ENCODE measurements around the gene TXNDC8. TPM values are rescaled to one million over a fixed set of nuclear protein-coding genes. Genes with fewer than 3 reads are reported as not detected.

The TXNDC8 gene
- total and polyA plus RNA-seq, 2 experiments from 2014 or later = not detected

DNA sequence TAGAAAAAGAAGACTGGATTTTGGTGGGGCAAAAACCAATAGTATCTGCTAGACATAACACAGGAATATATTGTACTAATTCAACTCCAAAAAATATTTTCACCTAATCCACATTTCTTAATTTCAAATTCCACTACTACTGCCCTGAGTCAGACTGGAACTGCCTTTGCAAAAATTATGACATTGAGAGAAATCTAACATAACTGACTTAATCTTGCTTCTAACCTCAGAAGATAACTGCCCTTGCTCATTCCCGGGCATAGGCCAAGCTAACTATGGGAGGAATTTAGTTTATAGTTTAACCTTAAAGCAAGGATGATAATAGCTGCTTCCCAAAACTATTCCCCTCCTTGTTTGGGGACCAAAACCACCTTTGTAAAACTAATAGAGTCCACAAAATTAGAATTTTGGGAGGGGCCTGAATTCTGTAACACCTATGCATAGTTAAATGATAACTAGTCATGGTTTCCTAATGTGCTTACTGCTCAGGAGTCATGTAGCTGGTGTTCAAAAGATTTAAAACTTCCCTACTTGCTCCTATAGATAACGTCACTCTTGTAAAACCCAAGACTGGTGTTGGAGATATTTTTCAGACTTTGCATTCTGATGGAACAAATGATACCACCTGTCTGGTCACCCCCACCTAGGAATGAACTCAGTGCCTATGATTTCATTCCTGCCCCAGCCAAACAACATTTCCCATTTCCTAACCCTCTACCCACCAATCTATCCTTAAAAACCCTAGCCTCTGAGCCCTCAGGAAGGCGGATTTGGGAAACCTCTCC is 67.3 kb downstream of the TXNDC8 start:
- H3K27ac Mint-ChIP-seq = no peak overlapping the region
- no peaks in the 10 kb centered on the region for H3F3A ChIP-seq (replicated peaks; ENCODE audit: low read depth)
- H3K4me3 ChIP-seq = no peak overlapping the region
- no peaks in the 10 kb centered on the region for H3K36me3 Mint-ChIP-seq (ENCODE audit: low read depth)
- no peaks in the 10 kb centered on the region for H3K4me1 ChIP-seq (ENCODE audit: insufficient read depth)
- no peaks in the 10 kb centered on the region for H3K27me3 ChIP-seq (ENCODE audit: insufficient read depth)
- ATAC-seq = no peak
- no peak overlapping the region for H3K27ac ChIP-seq (ENCODE audit: low read depth)
- TF ChIP-seq JUNB (IDR thresholded peaks at IDR 0.05; ENCODE audit: unreplicated experiment) (no peak), ZNF331 (CRISPR knock-in tag; IDR thresholded peaks at IDR 0.05; ENCODE audit: low read depth) (no peak), CTCF (conservative IDR thresholded peaks at IDR 0.05; ENCODE audit: low read depth in 2 of 2) (no peak), EZH2phosphoT487 (IDR thresholded peaks at IDR 0.05; ENCODE audit: unreplicated experiment) (no peak), NANOG (IDR thresholded peaks at IDR 0.05; ENCODE audit: borderline replicate concordance) (no peak), ZNF462 (CRISPR knock-in tag; IDR thresholded peaks at IDR 0.05) (no peak), CREB1 (CRISPR knock-in tag; IDR thresholded peaks at IDR 0.05; ENCODE audit: low read depth) (no peak), ZNF114 (CRISPR knock-in tag; IDR thresholded peaks at IDR 0.05) (no peak), STAT1 (IDR thresholded peaks at IDR 0.05; ENCODE audit: unreplicated experiment) (no peak), POLR2AphosphoS5 (IDR thresholded peaks at IDR 0.05; ENCODE audit: low read depth) (no peak), EZH2 (IDR thresholded peaks at IDR 0.05; ENCODE audit: low read depth, unreplicated experiment) (no peak), ETS1 (IDR thresholded peaks at IDR 0.05) (no peak)
- TF ChIP-seq, protein P1, sequence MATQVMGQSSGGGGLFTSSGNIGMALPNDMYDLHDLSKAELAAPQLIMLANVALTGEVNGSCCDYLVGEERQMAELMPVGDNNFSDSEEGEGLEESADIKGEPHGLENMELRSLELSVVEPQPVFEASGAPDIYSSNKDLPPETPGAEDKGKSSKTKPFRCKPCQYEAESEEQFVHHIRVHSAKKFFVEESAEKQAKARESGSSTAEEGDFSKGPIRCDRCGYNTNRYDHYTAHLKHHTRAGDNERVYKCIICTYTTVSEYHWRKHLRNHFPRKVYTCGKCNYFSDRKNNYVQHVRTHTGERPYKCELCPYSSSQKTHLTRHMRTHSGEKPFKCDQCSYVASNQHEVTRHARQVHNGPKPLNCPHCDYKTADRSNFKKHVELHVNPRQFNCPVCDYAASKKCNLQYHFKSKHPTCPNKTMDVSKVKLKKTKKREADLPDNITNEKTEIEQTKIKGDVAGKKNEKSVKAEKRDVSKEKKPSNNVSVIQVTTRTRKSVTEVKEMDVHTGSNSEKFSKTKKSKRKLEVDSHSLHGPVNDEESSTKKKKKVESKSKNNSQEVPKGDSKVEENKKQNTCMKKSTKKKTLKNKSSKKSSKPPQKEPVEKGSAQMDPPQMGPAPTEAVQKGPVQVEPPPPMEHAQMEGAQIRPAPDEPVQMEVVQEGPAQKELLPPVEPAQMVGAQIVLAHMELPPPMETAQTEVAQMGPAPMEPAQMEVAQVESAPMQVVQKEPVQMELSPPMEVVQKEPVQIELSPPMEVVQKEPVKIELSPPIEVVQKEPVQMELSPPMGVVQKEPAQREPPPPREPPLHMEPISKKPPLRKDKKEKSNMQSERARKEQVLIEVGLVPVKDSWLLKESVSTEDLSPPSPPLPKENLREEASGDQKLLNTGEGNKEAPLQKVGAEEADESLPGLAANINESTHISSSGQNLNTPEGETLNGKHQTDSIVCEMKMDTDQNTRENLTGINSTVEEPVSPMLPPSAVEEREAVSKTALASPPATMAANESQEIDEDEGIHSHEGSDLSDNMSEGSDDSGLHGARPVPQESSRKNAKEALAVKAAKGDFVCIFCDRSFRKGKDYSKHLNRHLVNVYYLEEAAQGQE (IDR thresholded peaks at IDR 0.05; ENCODE audit: unreplicated experiment) = no peak
- no peaks in the 10 kb centered on the region for H3K4me1 Mint-ChIP-seq
- H3K4me2 ChIP-seq = no peak overlapping the region
- H4K20me1 ChIP-seq (replicated peaks; ENCODE audit: insufficient read depth) = no peaks in the 10 kb centered on the region
- H3K4me3 Mint-ChIP-seq = no peak overlapping the region
- H3K9me2 ChIP-seq (ENCODE audit: insufficient read depth) = 0 out of 2 replicates have a peak, but pooled peaks cover 4% of the 10 kb centered on the region
- H3K79me2 ChIP-seq (replicated peaks; ENCODE audit: insufficient read depth) = no peaks in the 10 kb centered on the region
- H3K9me3 Mint-ChIP-seq = no peaks in the 10 kb centered on the region
- H3K27me3 Mint-ChIP-seq (ENCODE audit: insufficient read depth, low read depth, poor library complexity) = peaks cover 3% of the 10 kb centered on the region
- DNase-seq (ENCODE audit: low spot score) = no peak
- no peak overlapping the region for H2AFZ ChIP-seq
- no peaks in the 10 kb centered on the region for H3K36me3 ChIP-seq (ENCODE audit: insufficient read depth)
